Peyer's patch (tissue), 4 donors: ENCODE measurements around the gene KIAA1671.
"Not testable (repeated sequence)": the region's sequence is repeated elsewhere in the genome, so short reads cannot be mapped to it uniquely, and the experiment has no call there.

Source experiments
- POLR2A ChIP-seq, 2 donors: fragments of 450-650 bp; IDR thresholded peaks; one replicate each; pipeline ENCODE4 v1.5.1; 2017; ENCODE audit warnings: antibody characterized with exemption in 2 of 2, mild to moderate bottlenecking in 2 of 2, moderate library complexity in 2 of 2
- TF ChIP-seq, protein P1 (sequence below), 6 experiments: fragments of 450-650 bp in 4 of 6; fragments of 200-600 bp in 2 of 6; sonication (generic) in 1 of 6; IDR thresholded peaks; one replicate each; pipeline ENCODE4 v1.5.1; 2017 to 2019; ENCODE audit warnings: antibody characterized with exemption in 6 of 6, mild to moderate bottlenecking in 3 of 6, moderate library complexity in 1 of 6

DNA sequence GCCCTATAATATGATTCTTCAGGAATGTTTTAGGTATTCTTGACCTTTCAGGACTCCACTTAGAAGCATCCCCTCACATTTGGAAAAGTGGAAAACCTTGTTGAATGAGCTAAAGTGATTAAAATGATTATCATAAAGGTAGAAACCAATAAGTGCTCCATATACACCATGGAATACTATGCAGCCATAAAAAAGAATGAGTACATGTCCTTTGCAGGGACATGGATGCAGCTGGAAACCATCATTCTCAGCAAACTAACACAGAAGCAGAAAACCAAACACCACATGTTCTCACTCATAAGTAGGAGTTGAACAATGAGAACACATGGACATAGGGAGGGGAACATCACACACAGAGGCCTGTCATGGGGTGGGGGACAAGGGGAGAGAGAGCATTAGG lies 281.2 kb downstream of the KIAA1671 start:
- TF ChIP-seq, protein P1, sequence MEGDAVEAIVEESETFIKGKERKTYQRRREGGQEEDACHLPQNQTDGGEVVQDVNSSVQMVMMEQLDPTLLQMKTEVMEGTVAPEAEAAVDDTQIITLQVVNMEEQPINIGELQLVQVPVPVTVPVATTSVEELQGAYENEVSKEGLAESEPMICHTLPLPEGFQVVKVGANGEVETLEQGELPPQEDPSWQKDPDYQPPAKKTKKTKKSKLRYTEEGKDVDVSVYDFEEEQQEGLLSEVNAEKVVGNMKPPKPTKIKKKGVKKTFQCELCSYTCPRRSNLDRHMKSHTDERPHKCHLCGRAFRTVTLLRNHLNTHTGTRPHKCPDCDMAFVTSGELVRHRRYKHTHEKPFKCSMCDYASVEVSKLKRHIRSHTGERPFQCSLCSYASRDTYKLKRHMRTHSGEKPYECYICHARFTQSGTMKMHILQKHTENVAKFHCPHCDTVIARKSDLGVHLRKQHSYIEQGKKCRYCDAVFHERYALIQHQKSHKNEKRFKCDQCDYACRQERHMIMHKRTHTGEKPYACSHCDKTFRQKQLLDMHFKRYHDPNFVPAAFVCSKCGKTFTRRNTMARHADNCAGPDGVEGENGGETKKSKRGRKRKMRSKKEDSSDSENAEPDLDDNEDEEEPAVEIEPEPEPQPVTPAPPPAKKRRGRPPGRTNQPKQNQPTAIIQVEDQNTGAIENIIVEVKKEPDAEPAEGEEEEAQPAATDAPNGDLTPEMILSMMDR (IDR thresholded peaks at IDR 0.05): not testable (repeated sequence)
- not testable (repeated sequence) for TF ChIP-seq POLR2A (IDR thresholded peaks at IDR 0.05)
